HepG2 (cell line): ENCODE results near the gene TEKT1. TPM values are rescaled to one million over a fixed set of nuclear protein-coding genes. Genes with fewer than 3 reads are reported as not detected.

Source experiments
- CEBPG ChIP-seq: IDR thresholded peaks from 2 replicates; pipeline ENCODE4 v1.6.1; 2016
- EEA1 ChIP-seq: sonication (generic); formaldehyde crosslinking; IDR thresholded peaks from 2 replicates; pipeline ENCODE4 v1.5.1; 2020; ENCODE audit warnings: mild to moderate bottlenecking, missing genetic modification reagents, borderline replicate concordance
- FOSL2 ChIP-seq: sonication (generic); formaldehyde crosslinking; IDR thresholded peaks from 2 replicates; pipeline ENCODE4 v1.4.0; 2020; ENCODE audit warnings: missing genetic modification reagents
- FOXC1 ChIP-seq: sonication (generic); formaldehyde crosslinking; IDR thresholded peaks from 2 replicates; pipeline ENCODE4 v1.8.0; 2022; ENCODE audit warnings: mild to moderate bottlenecking, missing genetic modification reagents, borderline replicate concordance
- MED1 ChIP-seq: sonication (generic); formaldehyde crosslinking; IDR thresholded peaks from 2 replicates; pipeline ENCODE4 v1.4.0; 2020; ENCODE audit warnings: missing genetic modification reagents
- MIXL1 ChIP-seq: IDR thresholded peaks from 2 replicates; pipeline ENCODE4 v1.6.1; 2016
- SOX6 ChIP-seq, 2 experiments: fragments of 450-650 bp in 1 of 2; sonication (generic) in 1 of 2; formaldehyde crosslinking in 1 of 2; IDR thresholded peaks; 2 replicates each; pipeline versions ENCODE4 v1.4.0 to v1.6.1; 2017 to 2020; ENCODE audit warnings: antibody characterized with exemption in 1 of 2, mild to moderate bottlenecking in 1 of 2, missing genetic modification reagents in 1 of 2
- SP4 ChIP-seq: sonication (generic); formaldehyde crosslinking; IDR thresholded peaks from 2 replicates; pipeline ENCODE4 v1.8.1; 2023; ENCODE audit warnings: mild to moderate bottlenecking, missing genetic modification reagents
- TP53 ChIP-seq: sonication (generic); formaldehyde crosslinking; conservative IDR thresholded peaks from 2 replicates; pipeline ENCODE4 v1.4.0; 2020; ENCODE audit warnings: missing genetic modification reagents
- ZFP37 ChIP-seq: sonication (generic); formaldehyde crosslinking; IDR thresholded peaks from 2 replicates; pipeline ENCODE4 v1.4.0; 2020; ENCODE audit warnings: missing genetic modification reagents, borderline replicate concordance
- ZNF10 ChIP-seq: sonication (generic); formaldehyde crosslinking; IDR thresholded peaks from 2 replicates; pipeline ENCODE4 v1.4.0; 2020; ENCODE audit warnings: mild to moderate bottlenecking, low read depth, missing genetic modification reagents, borderline replicate concordance
- ZNF660 ChIP-seq: sonication (generic); formaldehyde crosslinking; IDR thresholded peaks from 2 replicates; pipeline ENCODE4 v1.5.1; 2020; ENCODE audit warnings: mild to moderate bottlenecking, low read depth, missing genetic modification reagents, borderline replicate concordance
- polyA plus RNA-seq, 8 experiments: library from polyadenylated mRNA; depleted of rRNA in 3 of 8; stranded (reverse) in 7 of 8; unstranded in 1 of 8; fragments of >200 nt; fragmentation: Illumina TruSeq in 4 of 8; extraction: Trizol in 4 of 8; gene quantifications; 2 replicates each; pipeline versions ENCODE4 v1.2.1 to v1.2.3, GENCODE V29; 2011 to 2016; ENCODE audit warnings: low read depth in 4 of 8, missing spikeins in 1 of 8, mixed read lengths in 1 of 8; ENCODE audit not compliant: insufficient read depth in 1 of 8
- total RNA-seq, 5 experiments: library from RNA; depleted of rRNA; stranded (reverse); fragments of >200 nt; fragmentation: Illumina TruSeq; extraction: Trizol; gene quantifications; 2 replicates each; pipeline ENCODE4 v1.2.3, GENCODE V29; 2016; ENCODE audit warnings: low read depth in 1 of 5
- TF ChIP-seq, protein P1 (sequence below): sonication (generic); IDR thresholded peaks from 2 replicates; pipeline ENCODE4 v1.6.1; 2016; ENCODE audit warnings: low read depth, borderline replicate concordance
- TF ChIP-seq, protein P2 (sequence below), 2 experiments: fragments of 450-650 bp in 1 of 2; sonication (generic) in 1 of 2; formaldehyde crosslinking; IDR thresholded peaks; 2 replicates each; pipeline versions ENCODE4 v1.5.0 to v1.8.0; 2020 to 2022; ENCODE audit warnings: mild to moderate bottlenecking in 1 of 2, missing genetic modification reagents in 1 of 2
- TF ChIP-seq, protein P3 (sequence below): sonication (generic); formaldehyde crosslinking; IDR thresholded peaks from 2 replicates; pipeline ENCODE4 v1.9.0; 2022; ENCODE audit warnings: missing genetic modification reagents, mild to moderate bottlenecking, borderline replicate concordance
- TF ChIP-seq, protein P4 (sequence below): sonication (generic); formaldehyde crosslinking; IDR thresholded peaks from 2 replicates; pipeline ENCODE4 v1.4.0; 2020; ENCODE audit warnings: missing genetic modification reagents
- TF ChIP-seq, protein P5 (sequence below): sonication (generic); formaldehyde crosslinking; IDR thresholded peaks from 2 replicates; pipeline ENCODE4 v1.8.1; 2023; ENCODE audit warnings: mild to moderate bottlenecking, missing genetic modification reagents
- TF ChIP-seq, protein P6 (sequence below): IDR thresholded peaks from 2 replicates; pipeline ENCODE4 v1.6.1; 2012; ENCODE audit warnings: low read length, improper control_type of control experiment
- TF ChIP-seq, protein P7 (sequence below): sonication (generic); formaldehyde crosslinking; IDR thresholded peaks from 2 replicates; pipeline ENCODE4 v1.4.0; 2020; ENCODE audit warnings: missing genetic modification reagents; ENCODE audit errors: not compliant biosample characterization

TEKT1 gene
- total and polyA plus RNA-seq, 2 of the 13 experiments (the other 11 are each of a cell fraction or from before 2014, with no cell fraction given) = not detected

DNA sequence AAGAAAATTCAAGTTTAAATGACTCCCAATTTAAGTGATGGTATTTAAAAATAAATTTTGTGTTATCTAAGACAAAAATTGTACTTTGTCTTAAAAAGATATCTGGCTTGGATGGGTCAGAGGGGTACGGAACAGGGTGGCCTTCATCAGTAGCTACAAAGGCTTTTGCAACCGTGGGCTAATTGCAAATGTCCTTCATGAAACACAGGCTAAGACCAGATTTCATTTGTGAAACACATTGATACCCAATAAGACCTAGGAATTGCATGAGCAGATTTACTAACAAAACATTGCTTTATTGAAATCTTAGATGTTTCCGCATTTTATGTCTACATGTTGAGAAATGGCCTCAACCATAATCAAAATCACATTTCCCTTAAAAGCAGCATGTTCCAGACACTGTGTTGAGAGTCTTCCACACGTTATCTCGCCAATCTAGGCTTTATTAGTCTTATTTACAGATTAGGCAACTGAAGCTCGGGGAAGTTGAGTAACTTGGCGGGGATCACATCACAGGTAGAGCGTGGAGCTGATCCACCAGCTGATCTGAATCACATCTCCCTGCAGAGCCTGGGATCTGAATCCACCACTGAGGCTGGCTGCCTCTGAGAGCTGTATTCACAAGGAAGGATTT lies 33.7 kb downstream of the TEKT1 start (continued):
- no peak for TF ChIP-seq SOX6 (IDR thresholded peaks at IDR 0.05)
- peak; percentile 46; the same call in 1 of the 2 replicates for TF ChIP-seq SOX6 (CRISPR knock-in tag; IDR thresholded peaks at IDR 0.05)
- TF ChIP-seq, protein P1, sequence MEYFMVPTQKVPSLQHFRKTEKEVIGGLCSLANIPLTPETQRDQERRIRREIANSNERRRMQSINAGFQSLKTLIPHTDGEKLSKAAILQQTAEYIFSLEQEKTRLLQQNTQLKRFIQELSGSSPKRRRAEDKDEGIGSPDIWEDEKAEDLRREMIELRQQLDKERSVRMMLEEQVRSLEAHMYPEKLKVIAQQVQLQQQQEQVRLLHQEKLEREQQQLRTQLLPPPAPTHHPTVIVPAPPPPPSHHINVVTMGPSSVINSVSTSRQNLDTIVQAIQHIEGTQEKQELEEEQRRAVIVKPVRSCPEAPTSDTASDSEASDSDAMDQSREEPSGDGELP = peak; percentile 70; the same call in 1 of the 2 replicates
- TF ChIP-seq SP4 (CRISPR knock-in tag) = no peak
- no peak for TF ChIP-seq TP53 (CRISPR knock-in tag)
- TF ChIP-seq MED1 = peak; percentile 31; the same call in 1 of the 2 replicates
- peak; percentile 73 for TF ChIP-seq CEBPG (CRISPR knock-in tag)
- TF ChIP-seq, protein P2, sequence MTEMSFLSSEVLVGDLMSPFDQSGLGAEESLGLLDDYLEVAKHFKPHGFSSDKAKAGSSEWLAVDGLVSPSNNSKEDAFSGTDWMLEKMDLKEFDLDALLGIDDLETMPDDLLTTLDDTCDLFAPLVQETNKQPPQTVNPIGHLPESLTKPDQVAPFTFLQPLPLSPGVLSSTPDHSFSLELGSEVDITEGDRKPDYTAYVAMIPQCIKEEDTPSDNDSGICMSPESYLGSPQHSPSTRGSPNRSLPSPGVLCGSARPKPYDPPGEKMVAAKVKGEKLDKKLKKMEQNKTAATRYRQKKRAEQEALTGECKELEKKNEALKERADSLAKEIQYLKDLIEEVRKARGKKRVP (CRISPR knock-in tag; IDR thresholded peaks at IDR 0.05) = 0 out of 4 replicates have a peak, but pooled peaks of 1 of the 2 experiments have one; percentile 29
- TF ChIP-seq ZFP37 = no peak
- no peak for TF ChIP-seq FOXC1 (CRISPR knock-in tag)
- no peak for TF ChIP-seq ZNF660 (CRISPR knock-in tag)
- TF ChIP-seq, protein P3, sequence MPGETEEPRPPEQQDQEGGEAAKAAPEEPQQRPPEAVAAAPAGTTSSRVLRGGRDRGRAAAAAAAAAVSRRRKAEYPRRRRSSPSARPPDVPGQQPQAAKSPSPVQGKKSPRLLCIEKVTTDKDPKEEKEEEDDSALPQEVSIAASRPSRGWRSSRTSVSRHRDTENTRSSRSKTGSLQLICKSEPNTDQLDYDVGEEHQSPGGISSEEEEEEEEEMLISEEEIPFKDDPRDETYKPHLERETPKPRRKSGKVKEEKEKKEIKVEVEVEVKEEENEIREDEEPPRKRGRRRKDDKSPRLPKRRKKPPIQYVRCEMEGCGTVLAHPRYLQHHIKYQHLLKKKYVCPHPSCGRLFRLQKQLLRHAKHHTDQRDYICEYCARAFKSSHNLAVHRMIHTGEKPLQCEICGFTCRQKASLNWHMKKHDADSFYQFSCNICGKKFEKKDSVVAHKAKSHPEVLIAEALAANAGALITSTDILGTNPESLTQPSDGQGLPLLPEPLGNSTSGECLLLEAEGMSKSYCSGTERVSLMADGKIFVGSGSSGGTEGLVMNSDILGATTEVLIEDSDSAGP (CRISPR knock-in tag) = no peak
- TF ChIP-seq, protein P4, sequence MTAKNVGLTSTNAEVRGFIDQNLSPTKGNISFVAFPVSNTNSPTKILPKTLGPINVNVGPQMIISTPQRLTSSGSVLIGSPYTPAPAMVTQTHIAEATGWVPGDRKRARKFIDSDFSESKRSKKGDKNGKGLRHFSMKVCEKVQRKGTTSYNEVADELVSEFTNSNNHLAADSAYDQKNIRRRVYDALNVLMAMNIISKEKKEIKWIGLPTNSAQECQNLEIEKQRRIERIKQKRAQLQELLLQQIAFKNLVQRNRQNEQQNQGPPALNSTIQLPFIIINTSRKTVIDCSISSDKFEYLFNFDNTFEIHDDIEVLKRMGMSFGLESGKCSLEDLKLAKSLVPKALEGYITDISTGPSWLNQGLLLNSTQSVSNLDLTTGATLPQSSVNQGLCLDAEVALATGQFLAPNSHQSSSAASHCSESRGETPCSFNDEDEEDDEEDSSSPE (CRISPR knock-in tag) = no peak
- TF ChIP-seq MIXL1 (CRISPR knock-in tag) = no peak
- no peak for TF ChIP-seq EEA1 (CRISPR knock-in tag)
- peak; percentile 52 for TF ChIP-seq FOSL2 (CRISPR knock-in tag)
- TF ChIP-seq, protein P5, sequence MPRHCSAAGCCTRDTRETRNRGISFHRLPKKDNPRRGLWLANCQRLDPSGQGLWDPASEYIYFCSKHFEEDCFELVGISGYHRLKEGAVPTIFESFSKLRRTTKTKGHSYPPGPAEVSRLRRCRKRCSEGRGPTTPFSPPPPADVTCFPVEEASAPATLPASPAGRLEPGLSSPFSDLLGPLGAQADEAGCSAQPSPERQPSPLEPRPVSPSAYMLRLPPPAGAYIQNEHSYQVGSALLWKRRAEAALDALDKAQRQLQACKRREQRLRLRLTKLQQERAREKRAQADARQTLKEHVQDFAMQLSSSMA (CRISPR knock-in tag) = no peak
- TF ChIP-seq ZNF10 (CRISPR knock-in tag) = no peak
- TF ChIP-seq, protein P6, sequence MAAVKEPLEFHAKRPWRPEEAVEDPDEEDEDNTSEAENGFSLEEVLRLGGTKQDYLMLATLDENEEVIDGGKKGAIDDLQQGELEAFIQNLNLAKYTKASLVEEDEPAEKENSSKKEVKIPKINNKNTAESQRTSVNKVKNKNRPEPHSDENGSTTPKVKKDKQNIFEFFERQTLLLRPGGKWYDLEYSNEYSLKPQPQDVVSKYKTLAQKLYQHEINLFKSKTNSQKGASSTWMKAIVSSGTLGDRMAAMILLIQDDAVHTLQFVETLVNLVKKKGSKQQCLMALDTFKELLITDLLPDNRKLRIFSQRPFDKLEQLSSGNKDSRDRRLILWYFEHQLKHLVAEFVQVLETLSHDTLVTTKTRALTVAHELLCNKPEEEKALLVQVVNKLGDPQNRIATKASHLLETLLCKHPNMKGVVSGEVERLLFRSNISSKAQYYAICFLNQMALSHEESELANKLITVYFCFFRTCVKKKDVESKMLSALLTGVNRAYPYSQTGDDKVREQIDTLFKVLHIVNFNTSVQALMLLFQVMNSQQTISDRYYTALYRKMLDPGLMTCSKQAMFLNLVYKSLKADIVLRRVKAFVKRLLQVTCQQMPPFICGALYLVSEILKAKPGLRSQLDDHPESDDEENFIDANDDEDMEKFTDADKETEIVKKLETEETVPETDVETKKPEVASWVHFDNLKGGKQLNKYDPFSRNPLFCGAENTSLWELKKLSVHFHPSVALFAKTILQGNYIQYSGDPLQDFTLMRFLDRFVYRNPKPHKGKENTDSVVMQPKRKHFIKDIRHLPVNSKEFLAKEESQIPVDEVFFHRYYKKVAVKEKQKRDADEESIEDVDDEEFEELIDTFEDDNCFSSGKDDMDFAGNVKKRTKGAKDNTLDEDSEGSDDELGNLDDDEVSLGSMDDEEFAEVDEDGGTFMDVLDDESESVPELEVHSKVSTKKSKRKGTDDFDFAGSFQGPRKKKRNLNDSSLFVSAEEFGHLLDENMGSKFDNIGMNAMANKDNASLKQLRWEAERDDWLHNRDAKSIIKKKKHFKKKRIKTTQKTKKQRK = no peak
- TF ChIP-seq, protein P7, sequence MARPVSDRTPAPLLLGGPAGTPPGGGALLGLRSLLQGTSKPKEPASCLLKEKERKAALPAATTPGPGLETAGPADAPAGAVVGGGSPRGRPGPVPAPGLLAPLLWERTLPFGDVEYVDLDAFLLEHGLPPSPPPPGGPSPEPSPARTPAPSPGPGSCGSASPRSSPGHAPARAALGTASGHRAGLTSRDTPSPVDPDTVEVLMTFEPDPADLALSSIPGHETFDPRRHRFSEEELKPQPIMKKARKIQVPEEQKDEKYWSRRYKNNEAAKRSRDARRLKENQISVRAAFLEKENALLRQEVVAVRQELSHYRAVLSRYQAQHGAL = no peak
